ENCODE results near the gene PPT2. TPM values are rescaled to one million over a fixed set of nuclear protein-coding genes. Genes with fewer than 3 reads are reported as not detected.

Gene PPT2
- total and polyA plus RNA-seq, 2 of the 13 experiments (the other 11 are each of a cell fraction or from before 2014, with no cell fraction given) = 39.2 to 61.8 TPM

GRCh38 chr6:32153564-32154513 is at the start of gene PPT2 (continued):
- TF ChIP-seq, protein P1, sequence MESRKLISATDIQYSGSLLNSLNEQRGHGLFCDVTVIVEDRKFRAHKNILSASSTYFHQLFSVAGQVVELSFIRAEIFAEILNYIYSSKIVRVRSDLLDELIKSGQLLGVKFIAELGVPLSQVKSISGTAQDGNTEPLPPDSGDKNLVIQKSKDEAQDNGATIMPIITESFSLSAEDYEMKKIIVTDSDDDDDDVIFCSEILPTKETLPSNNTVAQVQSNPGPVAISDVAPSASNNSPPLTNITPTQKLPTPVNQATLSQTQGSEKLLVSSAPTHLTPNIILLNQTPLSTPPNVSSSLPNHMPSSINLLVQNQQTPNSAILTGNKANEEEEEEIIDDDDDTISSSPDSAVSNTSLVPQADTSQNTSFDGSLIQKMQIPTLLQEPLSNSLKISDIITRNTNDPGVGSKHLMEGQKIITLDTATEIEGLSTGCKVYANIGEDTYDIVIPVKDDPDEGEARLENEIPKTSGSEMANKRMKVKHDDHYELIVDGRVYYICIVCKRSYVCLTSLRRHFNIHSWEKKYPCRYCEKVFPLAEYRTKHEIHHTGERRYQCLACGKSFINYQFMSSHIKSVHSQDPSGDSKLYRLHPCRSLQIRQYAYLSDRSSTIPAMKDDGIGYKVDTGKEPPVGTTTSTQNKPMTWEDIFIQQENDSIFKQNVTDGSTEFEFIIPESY (CRISPR knock-in tag; IDR thresholded peaks at IDR 0.05) = 0 out of 2 replicates have a peak, but pooled peaks have one; percentile 28
- TF ChIP-seq KMT2B (CRISPR knock-in tag; IDR thresholded peaks at IDR 0.05) (no peak), HNRNPL (IDR thresholded peaks at IDR 0.05; ENCODE audit: low read depth, low read length) (peak; percentile 91), TFAP4 (IDR thresholded peaks at IDR 0.05; ENCODE audit: borderline replicate concordance, low read depth) (peak; percentile 68; the same call in 1 of the 2 replicates), MLXIP (CRISPR knock-in tag; IDR thresholded peaks at IDR 0.05; ENCODE audit: borderline replicate concordance) (0 out of 2 replicates have a peak, but pooled peaks have one; percentile 46), HMG20A (CRISPR knock-in tag; IDR thresholded peaks at IDR 0.05; ENCODE audit: borderline replicate concordance) (0 out of 2 replicates have a peak, but pooled peaks have one; percentile 23), MAF1 (CRISPR knock-in tag; IDR thresholded peaks at IDR 0.05; ENCODE audit: borderline replicate concordance) (no peak), CSRNP2 (CRISPR knock-in tag; conservative IDR thresholded peaks at IDR 0.05; ENCODE audit: low read depth) (no peak), ZNF780A (CRISPR knock-in tag; IDR thresholded peaks at IDR 0.05) (no peak; the same call in 1 of the 2 replicates), ZNF784 (CRISPR knock-in tag; IDR thresholded peaks at IDR 0.05; ENCODE audit: borderline replicate concordance) (peak; percentile 69; the same call in 1 of the 2 replicates), SRF (IDR thresholded peaks at IDR 0.05; ENCODE audit: low read depth, low read length) (peak; percentile 55; the same call in 1 of the 2 replicates), ZZZ3 (CRISPR knock-in tag; IDR thresholded peaks at IDR 0.05; ENCODE audit: borderline replicate concordance) (peak; percentile 87; the same call in 1 of the 2 replicates), PAX8 (CRISPR knock-in tag; IDR thresholded peaks at IDR 0.05; ENCODE audit: borderline replicate concordance) (no peak), KLF16 (CRISPR knock-in tag; IDR thresholded peaks at IDR 0.05) (no peak; a peak in 1 of 4 replicates), MYPOP (CRISPR knock-in tag; IDR thresholded peaks at IDR 0.05) (peak; percentile 77; the same call in 1 of the 2 replicates), JUND (CRISPR knock-in tag; IDR thresholded peaks at IDR 0.05) (no peak; the same call in 1 of the 2 replicates), SIN3A (IDR thresholded peaks at IDR 0.05; ENCODE audit: borderline replicate concordance, low read depth, low read length) (peak; percentile 97; the same call in 1 of the 2 replicates)
